Endothelial cell of umbilical vein (primary cell): Measurements from ENCODE around the gene RCOR1. TPM values are rescaled to one million over a fixed set of nuclear protein-coding genes. Genes with fewer than 3 reads are reported as not detected.

Source experiments
- BruUV-seq: library from RNA; stranded (reverse); fragments of 400-500 nt; replicated peaks from 2 replicates; lab custom pipeline; 2021; lab: Mats Ljungman, UMichigan
- CTCF ChIA-PET: fragments of 300-600, 350-600 bp; sonication (Branson Sonifier 250); formaldehyde crosslinking; loops from one replicate; lab custom pipeline; 2021; ENCODE audit warnings: antibody characterized with exemption, inconsistent platforms; lab: Charles Lee
- POLR2A ChIA-PET: fragments of 300-600, 350-600 bp; sonication (Branson Sonifier 250); formaldehyde crosslinking; loops from one replicate; lab custom pipeline; 2021; ENCODE audit warnings: antibody characterized with exemption, inconsistent platforms; lab: Charles Lee
- DNase-seq: peaks from one replicate; pipeline ENCODE4 v3.0.0-alpha.2; 2011; ENCODE audit warnings: low read depth, low spot score
- FAIRE-seq: peaks from 2 replicates; lab custom pipeline; 2011; peaks lifted over from hg19 to GRCh38; lab: Jason Lieb, UNC
- H2AFZ ChIP-seq: 2 replicates; pipeline ENCODE4 v1.6.0; 2012; ENCODE audit warnings: low read depth, low read length, control low read depth, inconsistent platforms
- H3K27ac ChIP-seq: 2 replicates; pipeline ENCODE4 v1.5.1; 2011; ENCODE audit warnings: low read depth, mild to moderate bottlenecking, control low read depth, low read length, moderate library complexity; ENCODE audit not compliant: insufficient read depth
- H3K27me3 ChIP-seq, 2 experiments: 2 replicates each; pipeline versions ENCODE4 v1.6.0 to v1.6.1; 2011; ENCODE audit warnings: low read length in 2 of 2, mixed read lengths in 1 of 2; ENCODE audit not compliant: control insufficient read depth in 2 of 2, insufficient read depth in 2 of 2
- H3K36me3 ChIP-seq, 2 experiments: 2 replicates in 1 of 2; 3 replicates in 1 of 2; pipeline ENCODE4 v1.5.1; 2011; ENCODE audit warnings: low read length in 2 of 2, mild to moderate bottlenecking in 1 of 2, moderate library complexity in 1 of 2; ENCODE audit not compliant: control insufficient read depth in 2 of 2, insufficient read depth in 2 of 2; ENCODE audit errors: extremely low read depth in 1 of 2
- H3K4me1 ChIP-seq: 3 replicates; pipeline ENCODE4 v1.5.1; 2011; ENCODE audit warnings: mild to moderate bottlenecking, low read length; ENCODE audit not compliant: control insufficient read depth, insufficient read depth; ENCODE audit errors: extremely low read depth
- H3K4me2 ChIP-seq: 2 replicates; pipeline ENCODE4 v1.6.1; 2011; ENCODE audit warnings: low read length, control low read depth, mixed read lengths; ENCODE audit not compliant: insufficient read depth
- H3K4me3 ChIP-seq, 3 experiments: fragments of 200-600 bp in 1 of 3; sonication (generic), shearing (Covaris generic) in 1 of 3; replicated peaks in 1 of 3; 2 replicates each; pipeline ENCODE4 v1.5.1; 2011 to 2016; ENCODE audit warnings: control low read depth in 3 of 3, low read length in 3 of 3, mild to moderate bottlenecking in 2 of 3, inconsistent platforms in 1 of 3, low read depth in 1 of 3, moderate library complexity in 1 of 3; ENCODE audit not compliant: insufficient read depth in 1 of 3
- H3K79me2 ChIP-seq: 2 replicates; pipeline ENCODE4 v1.6.0; 2012; ENCODE audit warnings: low read length, inconsistent platforms; ENCODE audit not compliant: control insufficient read depth, insufficient read depth
- H3K9ac ChIP-seq: replicated peaks from 2 replicates; pipeline ENCODE3; 2011; ENCODE audit warnings: low read length, control low read depth; ENCODE audit not compliant: insufficient read depth; ENCODE audit errors: extremely low read depth
- H3K9me1 ChIP-seq: replicated peaks from 3 replicates; pipeline ENCODE4 v1.6.0; 2011; ENCODE audit warnings: mild to moderate bottlenecking, low read length; ENCODE audit not compliant: control insufficient read depth, insufficient read depth; ENCODE audit errors: extremely low read depth
- H3K9me3 ChIP-seq: replicated peaks from 2 replicates; pipeline ENCODE4 v1.5.1; 2012; ENCODE audit warnings: low read length, inconsistent platforms; ENCODE audit not compliant: control insufficient read depth, insufficient read depth
- H4K20me1 ChIP-seq: replicated peaks from 2 replicates; pipeline ENCODE3; 2011; ENCODE audit warnings: mild to moderate bottlenecking, low read length; ENCODE audit not compliant: control insufficient read depth, insufficient read depth; ENCODE audit errors: extremely low read depth
- CTCF ChIP-seq, 2 donors: IDR thresholded peaks; 1 replicate in 1 of 2; 2 replicates in 1 of 2; pipeline ENCODE4 v1.5.1; 2011; ENCODE audit warnings: low read length in 2 of 2, mild to moderate bottlenecking in 2 of 2, moderate library complexity in 2 of 2, control low read depth in 1 of 2, inconsistent platforms in 1 of 2, low read depth in 1 of 2; ENCODE audit not compliant: insufficient read depth in 1 of 2; ENCODE audit errors: extremely low read depth in 1 of 2
- GATA2 ChIP-seq: IDR thresholded peaks from 2 replicates; pipeline ENCODE4 v1.7.0; 2011; ENCODE audit warnings: low read depth, mild to moderate bottlenecking, moderate library complexity, mixed read lengths, low read length; ENCODE audit not compliant: insufficient read length, insufficient read depth
- JUN ChIP-seq: IDR thresholded peaks from 2 replicates; pipeline ENCODE4 v1.6.1; 2011; ENCODE audit warnings: borderline replicate concordance, low read depth; ENCODE audit not compliant: insufficient read length, insufficient read depth
- MYC ChIP-seq: IDR thresholded peaks from one replicate; pipeline ENCODE4 v1.6.1; 2011; ENCODE audit warnings: mild to moderate bottlenecking, low read depth, low read length
- POLR2AphosphoS5 ChIP-seq: IDR thresholded peaks from 2 replicates; pipeline ENCODE4 v1.6.1; 2012; ENCODE audit warnings: low read depth, mild to moderate bottlenecking, control low read depth, low read length, moderate library complexity; ENCODE audit not compliant: insufficient read depth
- dilution Hi-C: fragments of 300-500 bp; cut with MboI; formaldehyde crosslinking; loops from one replicate; pipeline ENCODE4 v1.15.0; 2019; ENCODE audit warnings: low sequenced_read_pairs; ENCODE audit not compliant: extremely low pct_ligation_motif_present
- intact Hi-C: fragments of 100-400 bp; cut with micrococcal nuclease; formaldehyde crosslinking; loops from one replicate; pipeline ENCODE4 v1.10.0; 2022
- polyA plus RNA-seq, 4 experiments: library from polyadenylated mRNA; depleted of rRNA in 3 of 4; stranded (reverse) in 3 of 4; unstranded in 1 of 4; fragments of >200 nt; gene quantifications; 2 replicates each; pipeline versions ENCODE4 v1.2.1 to v1.2.3, GENCODE V29; 2011 to 2012; ENCODE audit warnings: missing spikeins in 1 of 4
- total RNA-seq: library from RNA; stranded (reverse); gene quantifications from 2 replicates; pipeline ENCODE4 v1.2.3, GENCODE V29; 2021

The RCOR1 gene
- total and polyA plus RNA-seq, 2 donors (not counting 3 experiments of a cell fraction or from before 2014, with no cell fraction given): 15.6 to 32.2 TPM

- DNase-seq (no peak), FAIRE-seq (no peak)
- H2AFZ ChIP-seq: no peak overlapping the region
- no peaks in the 10 kb centered on the region for H4K20me1 ChIP-seq
- TF ChIP-seq POLR2AphosphoS5: no peak
- TF ChIP-seq CTCF (IDR thresholded peaks at IDR 0.05; ENCODE audit: extremely low read depth in 1 of 2, insufficient read depth in 1 of 2, low read depth in 1 of 2, low read length in 2 of 2): no peak
- no peak for TF ChIP-seq JUN
- TF ChIP-seq GATA2: no peak
- TF ChIP-seq MYC: no peak
- H3K27me3 ChIP-seq: no peaks in the 10 kb centered on the region
- intact Hi-C loops: no loop called here
- ChIA-PET POLR2A (no interaction called here), CTCF (interaction anchor here (0.7 to 1.5 kb wide), 3 partner anchors 26 to 143 kb away, joined by 3 to 4 read pairs (median 3); no protein-coding TSS in a partner anchor)
- no peak overlapping the region for H3K4me2 ChIP-seq
- no peak overlapping the region for H3K4me3 ChIP-seq
- H3K9ac ChIP-seq: no peak overlapping the region
- H3K9me1 ChIP-seq: no peaks in the 10 kb centered on the region
- H3K27ac ChIP-seq: no peak overlapping the region
- H3K9me3 ChIP-seq: peaks cover 2% of the 10 kb centered on the region
- H3K36me3 ChIP-seq: no peaks in the 10 kb centered on the region
- BruUV-seq: no TSS peak
- dilution Hi-C loops: no loop called here
- H3K4me1 ChIP-seq: no peaks in the 10 kb centered on the region
- no peaks in the 10 kb centered on the region for H3K79me2 ChIP-seq
These were observed 145.2 kb downstream of the RCOR1 start for GRCh38 chr14:102737402-102738372.
